Activated T-cell treated with anti-CD3 and anti-CD28 coated beads, Interleukin-2, amount 50 U/mL, for 1 hour (primary cell): Measurements from ENCODE around the gene ZMIZ2.
"Not testable (repeated sequence)": the region's sequence is repeated elsewhere in the genome, so short reads cannot be mapped to it uniquely, and the experiment has no call there.

Source experiments
- DNase-seq: peaks from one replicate; pipeline ENCODE4 v3.0.0-alpha.2; 2020

The ZMIZ2 gene

GRCh38 chr7:44772867-44773266, 24.2 kb downstream of the ZMIZ2 start:
- no peak for DNase-seq

- not testable (repeated sequence) for DNase-seq
Observed at GRCh38 chr7:44774486-44774885, 25.8 kb downstream of the ZMIZ2 start.

GRCh38 chr7:44775383-44776107, 26.9 kb downstream of the ZMIZ2 start:
- DNase-seq, result no peak

- DNase-seq, result no peak
Observed at GRCh38 chr7:44776211-44776610, 27.6 kb downstream of the ZMIZ2 start.

- no peak for DNase-seq
Observed at GRCh38 chr7:44782460-44782859, 33.8 kb downstream of the ZMIZ2 start.

GRCh38 chr7:44783407-44783806, 34.8 kb downstream of the ZMIZ2 start:
- DNase-seq, result no peak

- DNase-seq, result no peak
Observed at GRCh38 chr7:44784364-44784763, 35.7 kb downstream of the ZMIZ2 start.

- not testable (repeated sequence) for DNase-seq
Observed at GRCh38 chr7:44785218-44785617, 36.6 kb downstream of the ZMIZ2 start.

- DNase-seq, result no peak
Observed at GRCh38 chr7:44787041-44787440, 38.4 kb downstream of the ZMIZ2 start.

- no peak for DNase-seq
Observed at GRCh38 chr7:44787762-44788161, 39.1 kb downstream of the ZMIZ2 start.

- no peak for DNase-seq
Observed at GRCh38 chr7:44789990-44790389, 41.3 kb downstream of the ZMIZ2 start.

- no peak for DNase-seq
Observed at GRCh38 chr7:44791278-44792219, 42.9 kb downstream of the ZMIZ2 start.

GRCh38 chr7:44793919-44794318, 45.3 kb downstream of the ZMIZ2 start:
- DNase-seq, result no peak

- DNase-seq, result no peak
Observed at GRCh38 chr7:44794331-44794730, 45.7 kb downstream of the ZMIZ2 start.

- DNase-seq, result no peak
Observed at GRCh38 chr7:44796034-44796503, 47.4 kb downstream of the ZMIZ2 start.

- DNase-seq, result peak; percentile 98
Observed at GRCh38 chr7:44796504-44797328, 48.1 kb downstream of the ZMIZ2 start, which contains the start of gene PPIA. TSS of gene PPIA (plus strand) at chr7:44796681. CDS start at chr7:44796725, 44 bp downstream.

- DNase-seq, result peak; percentile 82
Observed at GRCh38 chr7:44797329-44798258, 48.9 kb downstream of the ZMIZ2 start.

GRCh38 chr7:44798649-44799305, 50.1 kb downstream of the ZMIZ2 start:
- no peak for DNase-seq

- no peak for DNase-seq
Observed at GRCh38 chr7:44799939-44800338, 51.3 kb downstream of the ZMIZ2 start.

- no peak for DNase-seq
Observed at GRCh38 chr7:44801890-44802289, 53.2 kb downstream of the ZMIZ2 start.

- no peak for DNase-seq
Observed at GRCh38 chr7:44802418-44803025, 53.9 kb downstream of the ZMIZ2 start.
